ENCODE data around the gene EEA1.
"Not testable (repeated sequence)": the region's sequence is repeated elsewhere in the genome, so short reads cannot be mapped to it uniquely, and the experiment has no call there.

The EEA1 gene

DNA sequence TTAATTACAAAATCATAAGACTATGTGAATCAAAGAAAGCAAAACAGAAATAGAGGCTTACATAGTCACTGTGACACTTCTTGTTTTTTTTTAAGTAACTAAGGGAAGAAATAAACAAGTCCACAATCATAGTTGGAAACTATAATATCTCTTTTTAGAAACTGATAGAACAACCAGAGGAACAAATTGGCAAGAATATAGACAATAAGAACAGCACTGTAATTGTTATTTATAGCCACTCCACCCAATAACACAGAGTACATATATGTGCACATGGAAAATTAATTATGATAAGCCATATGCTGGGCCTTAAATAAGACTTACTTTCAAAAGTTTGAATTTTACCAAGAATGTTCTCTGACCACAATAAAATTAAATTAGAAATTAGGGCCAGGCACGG, 125.2 kb downstream of the EEA1 start:
- DNase-seq (ENCODE audit: low read depth in 2 of 2): no peak

DNA sequence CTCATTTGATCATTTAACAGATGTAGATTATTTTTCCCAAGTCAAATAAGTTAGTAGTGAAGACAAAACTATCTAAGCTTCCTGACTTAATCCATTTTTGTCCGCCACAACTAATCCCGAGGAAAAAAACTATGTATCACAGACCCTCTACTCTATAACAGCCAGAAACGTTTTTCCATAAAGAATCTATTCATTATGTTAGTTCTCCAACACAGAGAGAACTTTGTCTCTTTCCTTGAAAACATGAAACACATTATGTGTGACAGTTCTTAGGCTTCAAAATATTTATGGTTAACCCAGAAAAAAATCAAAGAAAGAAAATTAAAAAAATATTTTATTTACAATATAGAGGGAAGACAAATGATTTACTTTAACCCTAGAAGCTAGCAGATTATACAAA, 126.2 kb downstream of the EEA1 start:
- no peak for DNase-seq (ENCODE audit: low read depth in 2 of 2)

- DNase-seq (ENCODE audit: low read depth in 2 of 2): no peak
These were observed 132.4 kb downstream of the EEA1 start for GRCh38 chr12:92796650-92797049.

DNA sequence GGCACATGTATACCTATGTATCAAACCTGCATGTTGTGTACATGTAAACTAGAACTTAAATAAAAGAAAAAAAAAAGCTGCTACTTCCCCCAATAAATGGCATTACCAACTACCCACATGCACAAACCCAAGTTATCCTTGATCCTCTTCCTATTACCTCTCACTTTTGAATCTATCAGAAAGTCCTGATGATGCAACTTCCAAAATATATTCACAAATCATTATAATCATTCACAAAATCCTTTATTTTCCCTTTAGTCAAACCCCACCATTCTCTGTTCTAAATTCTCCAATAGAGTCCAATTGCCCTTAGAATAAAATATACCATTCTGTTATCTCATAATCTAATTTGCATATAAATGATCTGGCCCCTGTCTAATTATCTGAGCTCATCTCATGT, 134.3 kb downstream of the EEA1 start:
- DNase-seq (ENCODE audit: low read depth in 2 of 2): no peak

DNA sequence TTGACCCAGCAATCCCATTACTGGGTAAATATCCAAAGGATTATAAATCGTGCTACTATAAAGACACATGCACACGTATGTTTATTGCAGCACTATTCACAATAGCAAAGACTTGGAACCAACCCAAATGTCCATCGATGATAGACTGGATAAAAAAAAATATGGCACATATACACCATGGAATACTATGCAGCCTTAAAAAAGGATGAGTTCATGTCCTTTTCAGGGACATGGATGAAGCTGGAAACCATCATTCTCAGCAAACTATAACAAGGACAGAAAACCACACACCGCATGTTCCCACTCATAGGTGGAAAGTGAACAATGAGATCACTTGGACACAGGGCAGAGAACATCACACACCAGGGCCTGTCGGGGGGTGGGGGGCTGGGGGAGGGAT, 134.7 kb downstream of the EEA1 start:
- not testable (repeated sequence) for DNase-seq (ENCODE audit: low read depth in 2 of 2)

GRCh38 chr12:92786045-92786444, 143.1 kb downstream of the EEA1 start:
- DNase-seq (ENCODE audit: low read depth in 2 of 2): no peak

GRCh38 chr12:92785563-92785950, 143.5 kb downstream of the EEA1 start:
- DNase-seq (ENCODE audit: low read depth in 2 of 2): no peak

- no peak for DNase-seq (ENCODE audit: low read depth in 2 of 2)
These were observed 144.1 kb downstream of the EEA1 start for GRCh38 chr12:92784797-92785562.

DNA sequence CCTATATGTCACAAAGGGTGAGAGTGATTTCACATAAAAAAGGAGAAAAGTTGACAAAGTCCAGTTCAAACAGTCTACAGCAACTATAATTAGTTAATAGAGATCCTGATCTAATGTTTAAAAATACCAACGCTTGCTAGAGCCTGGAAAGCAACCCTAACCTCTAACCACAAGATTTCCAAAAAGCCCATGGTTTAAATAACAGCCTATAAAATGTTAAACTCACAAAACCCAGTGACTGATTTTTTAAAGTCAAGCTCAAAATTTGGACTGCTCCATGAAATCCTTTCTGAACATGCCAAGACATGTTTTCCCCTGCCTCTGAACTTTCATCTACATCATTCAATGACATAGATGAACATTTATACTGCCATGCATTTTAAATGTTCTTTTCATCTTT, 144.7 kb downstream of the EEA1 start:
- DNase-seq (ENCODE audit: low read depth in 2 of 2): no peak

- DNase-seq (ENCODE audit: low read depth in 2 of 2): no peak
These were observed 149.2 kb downstream of the EEA1 start for GRCh38 chr12:92779902-92780301.

DNA sequence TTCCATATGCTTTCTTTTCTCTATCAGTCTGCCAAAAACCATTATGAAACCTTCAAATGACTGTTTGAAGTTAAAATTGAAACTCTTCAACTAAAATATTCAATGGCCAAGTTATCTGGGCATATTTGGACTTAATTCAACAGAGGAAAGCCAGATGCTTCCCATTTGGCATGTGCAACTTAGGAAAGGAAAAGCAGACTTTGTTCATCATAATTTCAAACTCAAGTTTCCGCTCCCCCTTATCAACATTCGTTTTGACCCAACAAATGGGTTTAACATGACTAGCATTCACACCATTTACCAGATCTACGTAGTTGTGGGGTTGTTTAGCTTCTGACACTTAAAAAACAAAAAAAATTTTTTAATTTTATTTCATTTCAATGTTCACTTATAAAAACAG, 150.6 kb downstream of the EEA1 start:
- DNase-seq (ENCODE audit: low read depth in 2 of 2): no peak

DNA sequence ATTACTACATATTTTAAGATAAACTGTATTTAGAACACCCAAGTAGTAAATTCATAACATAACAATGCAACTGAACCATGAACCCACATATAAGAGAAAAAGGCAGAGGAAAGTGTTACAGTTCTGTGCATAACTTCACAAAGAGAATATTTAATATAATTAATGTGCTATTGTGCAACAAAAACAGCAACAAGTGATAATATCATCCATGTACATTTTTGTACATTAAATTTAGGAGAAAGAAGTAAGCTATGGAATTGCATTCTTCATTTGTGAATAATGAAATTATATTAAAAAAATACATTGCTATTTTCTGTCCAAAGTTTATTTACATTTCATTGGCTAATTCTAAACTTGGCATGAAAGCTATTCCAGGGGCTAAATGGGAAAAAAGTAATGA, 153.7 kb downstream of the EEA1 start:
- no peak for DNase-seq (ENCODE audit: low read depth in 2 of 2)

DNA sequence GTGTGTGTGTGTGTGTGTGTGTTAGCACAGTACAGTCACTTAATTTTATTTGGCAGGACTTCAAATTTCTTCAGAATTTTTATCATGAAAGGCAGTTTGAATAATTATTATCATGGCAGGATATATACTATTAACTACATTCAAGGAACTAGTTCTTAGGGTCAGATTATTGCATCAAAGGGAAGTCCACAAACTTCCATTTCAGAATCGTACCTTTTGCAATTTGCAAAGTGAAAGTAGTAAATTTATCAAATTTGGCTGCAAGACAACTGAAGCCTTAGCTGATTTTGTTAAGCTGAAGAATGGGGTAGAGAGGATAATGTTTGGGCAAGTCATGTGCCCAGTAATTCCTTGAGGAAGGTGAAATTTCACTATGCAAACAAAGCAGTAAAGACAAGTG, 158.1 kb downstream of the EEA1 start:
- no peak for DNase-seq (ENCODE audit: low read depth in 2 of 2)

DNA sequence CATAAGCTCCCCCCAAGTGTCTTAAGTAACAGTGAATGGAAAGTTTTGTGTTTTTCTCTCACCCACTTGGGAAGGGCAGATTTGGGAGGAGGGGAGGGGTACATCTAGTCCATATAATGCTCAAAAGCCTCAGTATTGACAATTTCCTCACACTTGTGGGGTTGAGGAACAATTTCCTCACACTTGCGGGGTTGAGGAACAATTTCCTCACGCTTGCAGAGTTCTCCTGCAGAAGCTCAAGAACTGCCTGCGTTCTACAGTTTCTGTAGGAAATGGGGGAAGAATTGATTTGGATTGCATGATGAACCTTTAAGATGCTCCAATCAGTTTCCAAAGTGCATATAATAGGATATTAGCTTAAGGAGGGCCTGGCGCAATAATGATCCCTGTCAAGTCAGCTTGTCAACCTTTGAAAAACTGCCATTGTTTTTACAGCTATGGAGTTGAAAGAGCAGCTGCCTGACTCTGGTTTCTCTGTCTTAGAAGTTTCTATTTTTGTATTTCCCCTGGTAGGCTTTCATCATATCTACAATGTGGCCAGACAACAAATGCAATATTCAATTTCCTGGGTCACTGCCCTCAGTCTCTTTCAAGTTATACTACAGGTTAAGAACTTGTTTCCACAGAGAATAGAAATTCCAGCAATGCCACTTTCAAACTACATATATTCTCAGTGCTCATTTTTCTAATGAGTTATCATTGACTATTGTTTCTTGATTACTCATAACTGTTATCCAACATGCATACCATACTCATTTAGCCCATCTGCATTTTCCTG, 159.8 kb downstream of the EEA1 start:
- DNase-seq (ENCODE audit: low read depth in 2 of 2): no peak

GRCh38 chr12:92765871-92766270, 163.2 kb downstream of the EEA1 start:
- no peak for DNase-seq (ENCODE audit: low read depth in 2 of 2)

DNA sequence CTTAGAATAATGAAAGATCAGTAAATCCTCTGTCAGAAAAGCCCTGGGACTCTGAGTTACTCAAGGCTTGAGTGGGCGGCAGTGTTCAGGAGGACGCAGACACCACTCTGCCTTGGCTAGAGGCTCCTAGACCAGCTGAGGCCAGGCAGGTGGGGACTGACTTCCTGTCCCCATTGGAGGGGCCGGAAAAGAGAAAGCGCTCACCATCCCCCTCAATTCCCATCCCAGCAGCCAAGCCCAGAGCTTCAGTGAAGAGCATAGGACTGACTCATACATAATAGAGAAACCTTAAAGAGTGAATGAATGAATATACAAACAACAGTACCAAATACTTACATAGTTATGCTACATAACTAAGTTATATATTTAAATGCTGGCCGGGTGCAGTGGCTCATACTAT, 164.3 kb downstream of the EEA1 start:
- DNase-seq (ENCODE audit: low read depth in 2 of 2): no peak

DNA sequence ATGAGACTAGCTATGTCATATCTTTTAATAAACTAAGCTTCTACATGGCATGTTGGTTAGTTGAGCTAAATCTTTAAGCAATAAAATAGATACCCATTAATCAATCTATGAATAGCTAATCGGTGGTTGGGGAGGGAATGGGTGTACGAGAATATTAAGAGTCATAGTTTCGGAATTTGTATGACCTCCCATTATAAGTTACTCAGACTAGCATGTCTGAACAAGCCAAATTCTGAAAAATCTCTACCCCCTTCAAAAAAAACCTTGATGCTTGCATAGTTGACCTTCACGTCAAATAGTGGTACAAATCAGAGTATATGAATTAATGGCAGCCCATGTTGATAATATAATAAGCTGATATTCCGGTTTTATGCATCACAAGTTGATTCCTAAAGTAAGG, 166.3 kb downstream of the EEA1 start:
- DNase-seq (ENCODE audit: low read depth in 2 of 2): no peak

- no peak for DNase-seq (ENCODE audit: low read depth in 2 of 2)
These were observed 169.3 kb downstream of the EEA1 start for GRCh38 chr12:92759634-92760268.

DNA sequence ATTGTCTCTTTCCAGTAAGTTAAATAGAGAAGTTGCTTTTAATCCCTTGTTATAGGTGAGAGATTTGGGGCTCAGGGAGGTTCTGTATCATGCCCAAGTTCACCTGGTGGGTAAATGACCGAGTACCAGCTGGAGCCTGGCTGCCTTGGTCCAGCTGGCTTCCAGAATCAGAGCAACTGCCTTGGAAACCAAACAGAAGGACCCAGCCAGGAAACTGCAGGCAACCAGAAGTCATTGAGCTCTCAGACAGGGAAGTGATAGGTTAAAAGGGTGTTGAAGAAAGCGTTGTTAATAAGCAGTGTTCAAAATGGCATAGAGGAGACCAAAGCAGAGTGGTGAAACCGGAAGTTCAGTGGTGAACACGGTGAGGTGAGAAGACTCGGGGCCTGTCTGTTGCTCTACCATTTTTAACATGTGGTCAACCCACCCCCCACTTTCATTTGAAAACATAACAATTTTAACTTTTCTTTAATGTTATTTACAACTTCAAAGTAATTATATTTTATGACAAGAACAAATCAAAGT, 171.4 kb downstream of the EEA1 start:
- no peak for DNase-seq (ENCODE audit: low read depth in 2 of 2)

GRCh38 chr12:92756898-92757596, 172.0 kb downstream of the EEA1 start:
- no peak for DNase-seq (ENCODE audit: low read depth in 2 of 2)

DNA sequence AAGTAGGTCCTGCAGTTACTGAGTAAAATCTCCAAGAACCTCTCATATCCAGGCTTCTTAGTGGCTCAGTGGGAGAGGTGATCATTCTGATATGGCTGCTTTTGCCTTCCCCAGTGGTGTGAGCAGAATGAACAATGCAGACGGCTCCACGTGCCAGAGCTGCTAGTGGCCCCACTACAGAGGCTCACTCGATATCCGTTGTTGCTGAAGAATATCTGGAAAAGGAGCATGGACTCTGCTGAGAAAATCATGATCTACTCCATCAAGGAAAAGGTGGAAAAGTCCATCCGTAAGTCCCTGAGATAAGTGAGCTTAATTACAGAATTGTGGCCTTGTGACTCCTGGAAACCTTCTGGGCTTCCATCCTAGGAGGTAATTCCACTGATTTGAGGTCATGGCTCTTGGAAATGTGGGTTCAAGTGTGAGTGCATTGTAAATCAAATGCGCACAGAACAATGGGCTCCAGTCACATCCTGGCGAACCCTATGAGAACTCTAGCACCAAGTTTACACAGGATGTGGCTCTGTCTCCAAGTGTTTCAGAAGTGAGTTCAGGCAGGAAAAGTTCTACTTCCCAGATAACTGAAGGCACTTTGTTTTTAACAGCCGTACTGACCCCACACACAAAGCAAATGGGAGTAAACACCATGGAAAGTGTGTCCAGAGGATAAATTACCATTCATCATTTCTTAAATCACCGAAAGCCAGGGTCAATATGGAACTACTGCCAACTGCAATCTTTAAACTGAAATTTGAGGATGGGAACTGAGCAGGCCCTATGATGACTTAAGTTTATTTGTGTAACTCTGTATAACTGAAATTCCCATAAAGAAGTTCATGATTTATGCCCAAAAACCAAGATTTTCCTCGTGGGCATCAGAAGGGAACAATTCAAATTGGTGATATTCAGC, 174.9 kb downstream of the EEA1 start:
- DNase-seq (ENCODE audit: low read depth in 2 of 2): no peak
